Kidney epithelial cell (primary cell): Measurements from ENCODE around the gene SYCP2. TPM values are rescaled to one million over a fixed set of nuclear protein-coding genes. Genes with fewer than 3 reads are reported as not detected.

Source experiments
- DNase-seq: peaks from one replicate; pipeline ENCODE4 v3.0.0-alpha.2; 2010; ENCODE audit warnings: low read depth
- H3K27me3 ChIP-seq: 2 replicates; pipeline ENCODE4 v1.6.0; 2011; ENCODE audit warnings: low read length; ENCODE audit not compliant: control insufficient read depth, insufficient read depth
- H3K36me3 ChIP-seq: 2 replicates; pipeline ENCODE4 v1.5.1; 2011; ENCODE audit warnings: low read length; ENCODE audit not compliant: control insufficient read depth, insufficient read depth
- H3K4me3 ChIP-seq: 2 replicates; pipeline ENCODE4 v1.5.1; 2011; ENCODE audit warnings: low read depth, mild to moderate bottlenecking, control low read depth, low read length
- CTCF ChIP-seq: IDR thresholded peaks from 2 replicates; pipeline ENCODE4 v1.5.1; 2011; ENCODE audit warnings: mild to moderate bottlenecking, moderate library complexity, low read length, control low read depth, inconsistent platforms; ENCODE audit not compliant: insufficient read depth, poor library complexity, severe bottlenecking
- total RNA-seq: library from RNA; depleted of rRNA; stranded (reverse); fragments of >200 nt; gene quantifications from 2 replicates; pipeline ENCODE4 v1.2.3, GENCODE V29; 2015

The SYCP2 gene
- total RNA-seq, 1 donor from 2014 or later: 1.0 TPM

- no peak for TF ChIP-seq CTCF
- peaks cover 2% of the 10 kb centered on the region for H3K27me3 ChIP-seq
Observed at GRCh38 chr20:59821201-59821600, 112.2 kb downstream of the SYCP2 start.

GRCh38 chr20:59820204-59821041 lies 113.0 kb downstream of the SYCP2 start:
- no peaks in the 10 kb centered on the region for H3K36me3 ChIP-seq
- H3K27me3 ChIP-seq: peaks cover 2% of the 10 kb centered on the region
- DNase-seq: no peak
- no peak overlapping the region for H3K4me3 ChIP-seq
- no peak for TF ChIP-seq CTCF

More at GRCh38 chr20:59821201-59821600, 112.2 kb downstream of the SYCP2 start:
- H3K4me3 ChIP-seq: no peak overlapping the region
- H3K36me3 ChIP-seq: no peaks in the 10 kb centered on the region
- DNase-seq: no peak

GRCh38 chr20:59819496-59820203 lies 113.8 kb downstream of the SYCP2 start:
- Histone ChIP-seq H3K4me3 (no peak overlapping the region), H3K27me3 (peaks cover 2% of the 10 kb centered on the region), H3K36me3 (no peaks in the 10 kb centered on the region)
- no peak for TF ChIP-seq CTCF
- DNase-seq: no peak

GRCh38 chr20:59818911-59819310 lies 114.5 kb downstream of the SYCP2 start:
- no peak for DNase-seq
- Histone ChIP-seq H3K27me3 (peaks cover 2% of the 10 kb centered on the region), H3K36me3 (no peaks in the 10 kb centered on the region), H3K4me3 (no peak overlapping the region)
- TF ChIP-seq CTCF: no peak

- Histone ChIP-seq H3K36me3 (no peaks in the 10 kb centered on the region), H3K27me3 (peaks cover 2% of the 10 kb centered on the region), H3K4me3 (no peak overlapping the region)
- no peak for TF ChIP-seq CTCF
- no peak for DNase-seq
Observed at GRCh38 chr20:59817846-59818615, 115.4 kb downstream of the SYCP2 start.
